ENCODE measurements around the gene PTPRT. TPM values are rescaled to one million over a fixed set of nuclear protein-coding genes. Genes with fewer than 3 reads are reported as not detected.

The PTPRT gene
- total RNA-seq, 1 experiment from 2014 or later: not detected

GRCh38 chr20:42063141-42063540 lies 1126.6 kb downstream of the PTPRT start:
- no peaks in the 10 kb centered on the region for H4K20me1 ChIP-seq (ENCODE audit: low read length)
- no peaks in the 10 kb centered on the region for H3K9me2 ChIP-seq (replicated peaks; ENCODE audit: low read length)
- ATAC-seq (no peak), DNase-seq (no peak)
- no peak overlapping the region for H2AFZ ChIP-seq (ENCODE audit: low read length)
- no peaks in the 10 kb centered on the region for H3K79me2 ChIP-seq (ENCODE audit: low read length)
- BruUV-seq (replicated peaks): no TSS peak
- no peak overlapping the region for H3K4me3 ChIP-seq (ENCODE audit: low read length)
- TF ChIP-seq EZH2phosphoT487 (IDR thresholded peaks at IDR 0.05; ENCODE audit: borderline replicate concordance, low read length) (no peak), EZH2 (IDR thresholded peaks at IDR 0.05; ENCODE audit: low read length, unreplicated experiment) (no peak), CTCF (conservative IDR thresholded peaks at IDR 0.05; ENCODE audit: low read depth, low read length) (no peak)
- H3F3A ChIP-seq (ENCODE audit: low read length, unreplicated experiment): no peaks in the 10 kb centered on the region
- ChIA-PET CTCF (no interaction called here), POLR2A (ENCODE audit: unreplicated experiment) (no interaction called here)
- H3K4me2 ChIP-seq (ENCODE audit: low read length): no peak overlapping the region
- H3K9me3 ChIP-seq (ENCODE audit: low read length): peaks cover 10% of the 10 kb centered on the region; the same call in 1 of the 2 replicates
- no peaks in the 10 kb centered on the region for H3K4me1 ChIP-seq (ENCODE audit: insufficient read depth, low read length)
- H3K36me3 ChIP-seq (ENCODE audit: low read depth, low read length): no peaks in the 10 kb centered on the region
- no peak overlapping the region for H3K9ac ChIP-seq (ENCODE audit: low read length)
- intact Hi-C loops (cut with micrococcal nuclease): no loop called here
- H3K27me3 ChIP-seq (ENCODE audit: low read length): no peaks in the 10 kb centered on the region
- no peak overlapping the region for H3K27ac ChIP-seq (ENCODE audit: low read length)

- Histone ChIP-seq H3K4me1 (ENCODE audit: insufficient read depth, low read length) (no peaks in the 10 kb centered on the region), H3K27me3 (ENCODE audit: low read length) (no peaks in the 10 kb centered on the region), H3F3A (ENCODE audit: low read length, unreplicated experiment) (no peaks in the 10 kb centered on the region), H3K79me2 (ENCODE audit: low read length) (no peaks in the 10 kb centered on the region), H2AFZ (ENCODE audit: low read length) (no peak overlapping the region), H3K4me3 (ENCODE audit: low read length) (no peak overlapping the region), H3K9ac (ENCODE audit: low read length) (no peak overlapping the region), H3K9me2 (replicated peaks; ENCODE audit: low read length) (no peaks in the 10 kb centered on the region), H3K36me3 (ENCODE audit: low read depth, low read length) (no peaks in the 10 kb centered on the region), H4K20me1 (ENCODE audit: low read length) (no peaks in the 10 kb centered on the region), H3K4me2 (ENCODE audit: low read length) (no peak overlapping the region), H3K27ac (ENCODE audit: low read length) (no peak overlapping the region), H3K9me3 (ENCODE audit: low read length) (peaks cover 14% of the 10 kb centered on the region; the same call in 1 of the 2 replicates)
- POLR2A ChIA-PET (ENCODE audit: unreplicated experiment): no interaction called here
- DNase-seq: no peak
- no TSS peak for BruUV-seq (replicated peaks)
- CTCF ChIA-PET: no interaction called here
- intact Hi-C loops (cut with micrococcal nuclease): no loop called here
- ATAC-seq: no peak
- TF ChIP-seq EZH2 (IDR thresholded peaks at IDR 0.05; ENCODE audit: low read length, unreplicated experiment): no peak
- no peak for TF ChIP-seq EZH2phosphoT487 (IDR thresholded peaks at IDR 0.05; ENCODE audit: borderline replicate concordance, low read length)
- no peak for TF ChIP-seq CTCF (conservative IDR thresholded peaks at IDR 0.05; ENCODE audit: low read depth, low read length)
These were observed 1136.4 kb downstream of the PTPRT start for GRCh38 chr20:42053350-42053749.

GRCh38 chr20:42051921-42052320 lies 1137.8 kb downstream of the PTPRT start:
- POLR2A ChIA-PET (ENCODE audit: unreplicated experiment): no interaction called here
- H3K79me2 ChIP-seq (ENCODE audit: low read length): no peaks in the 10 kb centered on the region

More at GRCh38 chr20:42051921-42052320, 1137.8 kb downstream of the PTPRT start:
- no peak for TF ChIP-seq CTCF (conservative IDR thresholded peaks at IDR 0.05; ENCODE audit: low read depth, low read length)
- no peak for TF ChIP-seq EZH2phosphoT487 (IDR thresholded peaks at IDR 0.05; ENCODE audit: borderline replicate concordance, low read length)
- TF ChIP-seq EZH2 (IDR thresholded peaks at IDR 0.05; ENCODE audit: low read length, unreplicated experiment): no peak
- Histone ChIP-seq H3K27ac (ENCODE audit: low read length) (no peak overlapping the region), H3K4me1 (ENCODE audit: insufficient read depth, low read length) (no peaks in the 10 kb centered on the region), H3K9me3 (ENCODE audit: low read length) (peaks cover 17% of the 10 kb centered on the region), H3K27me3 (ENCODE audit: low read length) (no peaks in the 10 kb centered on the region), H2AFZ (ENCODE audit: low read length) (no peak overlapping the region), H3K4me3 (ENCODE audit: low read length) (no peak overlapping the region), H3F3A (ENCODE audit: low read length, unreplicated experiment) (no peaks in the 10 kb centered on the region), H3K4me2 (ENCODE audit: low read length) (no peak overlapping the region), H3K36me3 (ENCODE audit: low read depth, low read length) (no peaks in the 10 kb centered on the region), H4K20me1 (ENCODE audit: low read length) (no peaks in the 10 kb centered on the region), H3K9ac (ENCODE audit: low read length) (no peak overlapping the region), H3K9me2 (replicated peaks; ENCODE audit: low read length) (no peaks in the 10 kb centered on the region)
- intact Hi-C loops (cut with micrococcal nuclease): no loop called here
- no TSS peak for BruUV-seq (replicated peaks)
- CTCF ChIA-PET: no interaction called here
- DNase-seq (no peak), ATAC-seq (no peak)

All from PC-3 (cell line).